GM11168 (cell line): ENCODE measurements around the gene DYRK4.

Source experiments
- in situ Hi-C: fragments of 300-500 bp; cut with MboI; formaldehyde crosslinking; loops from one replicate; pipeline ENCODE4 v1.12.0; 2022; ENCODE audit warnings: low sequenced_read_pairs; ENCODE audit not compliant: unreplicated experiment

DYRK4 gene

DNA sequence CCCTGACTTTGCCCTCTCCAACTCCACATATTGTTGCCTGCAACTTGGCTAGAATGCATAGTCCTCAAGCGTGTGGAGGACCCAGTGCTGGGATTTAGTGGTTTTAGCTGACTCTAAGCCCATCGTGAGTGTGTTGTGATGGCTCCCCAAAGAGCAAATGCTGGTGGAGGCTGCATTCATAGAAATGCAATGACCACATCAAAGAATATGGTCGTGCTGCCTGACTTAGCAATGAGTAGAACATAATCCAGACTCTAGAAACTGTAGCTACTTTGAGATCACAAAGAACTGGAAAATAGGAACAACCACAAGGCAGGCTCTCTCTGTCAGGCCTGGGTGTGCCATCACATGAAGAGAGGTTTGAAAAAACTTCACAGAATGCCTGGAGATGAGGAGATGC, 1.3 kb downstream of the DYRK4 start:
- in situ Hi-C loops, result no loop called here

DNA sequence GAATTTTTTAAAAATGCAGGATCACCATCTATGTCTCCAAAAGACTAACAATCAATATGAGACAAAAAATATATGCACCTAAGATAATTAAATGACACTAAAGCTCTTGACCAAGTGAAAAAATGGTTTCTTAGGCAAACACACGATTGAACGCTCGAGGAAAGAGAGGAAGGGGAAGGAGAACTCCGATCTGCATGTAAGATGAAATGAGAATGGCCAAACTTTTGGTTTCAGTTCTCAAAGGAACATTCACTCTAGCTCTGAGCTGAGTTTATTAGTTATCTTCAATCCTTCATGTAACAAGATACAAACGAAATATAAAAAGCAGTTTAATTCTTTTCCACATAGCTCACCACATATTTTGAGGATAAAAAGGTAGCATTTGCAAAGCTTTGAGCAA, 2.8 kb downstream of the DYRK4 start:
- in situ Hi-C loops, result no loop called here

DNA sequence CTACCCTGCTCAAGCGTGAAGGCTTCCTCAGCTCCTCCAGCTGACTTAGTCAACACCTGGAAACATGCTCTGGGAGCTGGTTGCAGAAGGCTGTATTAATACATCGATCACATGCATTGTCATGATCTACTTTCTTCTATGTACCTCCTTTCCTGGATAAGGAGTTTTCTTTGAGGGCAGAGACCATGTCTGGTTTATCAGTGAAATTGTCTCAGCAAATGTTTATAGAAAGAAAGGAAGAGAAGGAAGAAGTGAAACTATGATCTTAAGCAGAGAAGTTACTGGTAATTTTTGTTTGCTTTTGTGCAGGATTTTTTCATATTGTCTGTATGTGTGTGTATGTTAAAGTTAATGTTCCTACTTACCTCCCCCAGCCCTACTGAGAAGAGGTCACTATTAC, 4.5 kb downstream of the DYRK4 start:
- in situ Hi-C loops, result no loop called here

- in situ Hi-C loops, result no loop called here
Measured at GRCh38 chr12:4567073-4567881, 5.3 kb downstream of the DYRK4 start.

DNA sequence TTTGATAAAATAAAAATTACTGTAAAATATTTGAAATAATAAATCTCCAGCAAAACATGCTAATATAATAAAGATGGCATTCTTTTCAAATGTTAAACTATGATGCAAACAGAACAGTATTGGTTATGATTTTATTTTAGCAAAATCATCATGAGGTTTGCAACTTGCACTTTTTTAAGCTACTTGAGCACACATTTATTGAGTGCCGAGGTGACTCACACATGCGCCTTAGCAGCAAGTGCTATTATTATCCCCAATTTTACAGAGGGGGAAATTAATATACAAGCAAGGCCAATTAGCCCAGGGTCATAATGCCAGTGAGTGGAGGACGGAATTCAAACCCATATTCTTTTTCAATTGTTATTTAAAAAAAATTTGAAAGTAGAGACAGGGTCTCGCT, 7.3 kb downstream of the DYRK4 start:
- in situ Hi-C loops, result no loop called here

GRCh38 chr12:4572680-4573079, 10.7 kb downstream of the DYRK4 start:
- in situ Hi-C loops, result no loop called here

- in situ Hi-C loops, result no loop called here
Measured at GRCh38 chr12:4579305-4580102, 17.5 kb downstream of the DYRK4 start.

- in situ Hi-C loops, result no loop called here
Measured at GRCh38 chr12:4580281-4580688, 18.3 kb downstream of the DYRK4 start.

- in situ Hi-C loops, result no loop called here
Measured at GRCh38 chr12:4584281-4584680, 22.3 kb downstream of the DYRK4 start.

DNA sequence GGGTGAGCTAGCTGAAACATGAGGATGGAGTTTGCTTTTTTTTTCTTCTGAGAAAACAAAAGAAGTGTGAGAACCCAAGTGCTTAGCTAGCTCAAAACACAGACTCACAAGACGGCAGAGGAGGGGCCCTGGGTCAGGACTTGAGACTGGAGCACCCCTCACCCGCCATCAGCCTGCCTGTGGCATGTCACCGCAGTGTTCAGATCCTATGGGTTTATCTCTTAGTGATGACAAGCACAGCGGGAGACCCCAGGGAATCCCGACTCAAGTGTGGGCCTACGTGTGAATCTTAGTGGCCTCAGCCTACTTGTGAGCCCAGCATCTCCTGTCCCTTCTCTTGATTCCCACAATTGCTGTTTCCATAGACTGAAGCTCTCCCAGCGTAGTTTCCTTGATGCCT, 22.9 kb downstream of the DYRK4 start:
- in situ Hi-C loops, result no loop called here

DNA sequence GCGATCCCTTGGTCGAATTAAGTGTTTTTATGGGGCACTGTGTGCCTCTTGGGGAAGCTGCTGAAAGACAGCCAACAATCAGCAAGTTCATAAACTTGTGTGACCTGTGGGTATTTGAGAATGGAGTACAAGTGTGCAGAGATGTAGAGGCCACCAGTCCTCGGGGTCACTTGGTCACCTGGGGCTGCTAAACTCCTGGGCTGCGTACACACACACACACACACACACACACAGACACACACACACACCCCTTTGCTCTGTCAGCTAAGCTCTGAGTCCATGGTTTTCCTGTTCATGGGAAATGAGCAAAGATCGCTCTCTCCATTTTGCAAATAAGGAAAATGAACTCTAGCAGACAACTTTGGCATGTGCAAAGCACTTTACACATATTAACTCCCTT, 24.5 kb downstream of the DYRK4 start:
- in situ Hi-C loops, result no loop called here

DNA sequence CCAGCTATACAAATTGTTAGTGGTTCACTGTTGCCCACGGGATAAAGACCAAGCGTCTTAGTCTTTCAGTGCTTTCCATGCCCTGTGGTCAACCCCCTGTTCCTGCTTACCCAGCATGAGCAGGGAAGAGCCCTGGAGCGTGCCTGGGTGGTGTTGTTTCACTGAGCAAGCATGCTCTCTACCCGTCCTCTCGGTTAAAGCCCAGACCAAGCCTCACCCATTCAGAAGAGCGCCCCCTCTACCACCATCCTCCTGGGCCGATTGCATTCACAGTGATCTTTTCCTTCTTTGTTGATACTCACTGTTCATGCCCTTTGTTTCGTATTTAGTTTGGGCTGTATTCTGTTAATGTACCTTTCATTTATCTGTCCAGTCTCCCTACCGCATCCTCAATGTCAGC, 25.1 kb downstream of the DYRK4 start:
- in situ Hi-C loops, result no loop called here

DNA sequence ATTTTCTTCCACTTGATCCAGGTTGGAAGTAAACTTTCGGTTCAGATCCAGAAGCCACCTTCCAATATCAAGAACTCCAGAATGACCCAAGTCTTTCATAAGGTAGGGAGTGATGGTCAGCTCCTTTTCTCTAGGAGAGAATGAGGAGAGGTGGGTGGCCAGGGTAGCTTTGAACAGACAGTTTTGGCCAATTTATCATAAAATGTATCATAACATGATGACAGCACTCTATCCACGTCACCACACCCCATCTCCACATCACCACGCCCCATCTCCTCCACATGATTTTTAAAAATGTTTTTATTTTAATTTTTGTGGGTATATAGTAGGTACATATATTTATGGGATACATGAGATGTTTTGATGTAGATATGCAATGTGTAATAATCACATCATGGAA, 26.9 kb downstream of the DYRK4 start:
- in situ Hi-C loops, result no loop called here

- in situ Hi-C loops, result no loop called here
Measured at GRCh38 chr12:4589941-4590340, 27.9 kb downstream of the DYRK4 start.

DNA sequence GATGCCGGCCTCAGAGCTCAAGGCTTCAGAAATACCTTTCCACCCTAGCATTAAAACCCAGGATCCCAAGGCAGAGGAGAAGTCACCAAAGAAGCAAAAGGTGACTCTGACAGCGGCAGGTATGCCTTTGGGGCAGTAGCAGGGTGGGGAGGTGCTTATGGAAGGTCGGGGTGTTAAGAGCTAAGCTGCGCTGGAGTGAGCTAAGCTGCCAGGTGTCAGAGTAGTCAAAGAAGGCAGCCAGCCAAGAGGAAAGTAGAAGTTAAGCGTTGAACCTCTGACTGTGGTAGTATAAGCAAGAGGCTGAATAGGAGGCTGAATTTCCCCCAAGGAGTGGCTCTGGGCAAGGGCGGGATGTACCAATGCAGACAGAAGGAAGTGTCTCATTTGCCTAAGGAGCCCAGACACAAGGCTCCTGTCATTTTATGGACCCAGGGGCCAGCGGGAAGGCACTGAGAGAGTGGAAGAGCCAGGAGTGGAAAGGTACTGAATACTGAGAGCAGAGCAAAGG, 29.2 kb downstream of the DYRK4 start:
- in situ Hi-C loops, result no loop called here

- in situ Hi-C loops, result no loop called here
Measured at GRCh38 chr12:4595881-4596280, 33.9 kb downstream of the DYRK4 start.

DNA sequence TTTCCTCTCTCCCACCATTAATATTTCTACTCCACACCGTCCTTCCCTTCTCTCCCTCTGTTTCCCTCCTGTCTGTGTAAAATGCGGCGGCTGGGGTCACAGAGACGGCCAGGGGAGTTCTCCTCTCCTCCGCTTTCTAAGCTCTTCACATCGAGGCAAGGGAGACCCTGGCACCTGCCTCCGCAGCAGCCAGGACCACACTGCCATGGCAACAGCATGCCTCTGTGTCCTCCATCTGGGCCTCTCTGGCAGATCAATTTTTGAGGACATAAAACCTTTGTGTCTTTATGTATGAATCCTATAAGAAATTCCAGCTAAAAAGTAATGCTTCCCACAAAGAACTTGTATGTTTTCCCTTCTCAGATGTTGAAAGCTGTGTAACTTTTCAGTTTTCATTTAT, 41.4 kb downstream of the DYRK4 start:
- in situ Hi-C loops, result no loop called here

DNA sequence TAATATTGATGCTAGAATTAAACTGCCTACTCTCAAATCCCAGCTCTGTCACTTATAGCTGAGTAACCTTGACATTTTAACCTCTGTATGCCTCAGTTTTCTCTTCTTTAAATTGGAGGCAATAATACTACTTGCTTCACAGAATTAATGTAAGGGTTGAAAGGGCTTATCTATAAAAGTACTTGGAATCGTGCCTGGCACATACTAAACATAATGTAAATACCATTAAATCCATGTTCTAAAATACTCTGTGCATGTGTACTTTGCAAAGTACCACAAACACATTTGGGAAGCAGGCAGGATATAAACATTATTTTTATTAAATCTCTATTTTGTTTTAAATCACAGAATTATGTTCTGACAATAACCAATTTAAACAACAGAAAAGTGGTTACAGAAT, 41.9 kb downstream of the DYRK4 start:
- in situ Hi-C loops, result no loop called here

DNA sequence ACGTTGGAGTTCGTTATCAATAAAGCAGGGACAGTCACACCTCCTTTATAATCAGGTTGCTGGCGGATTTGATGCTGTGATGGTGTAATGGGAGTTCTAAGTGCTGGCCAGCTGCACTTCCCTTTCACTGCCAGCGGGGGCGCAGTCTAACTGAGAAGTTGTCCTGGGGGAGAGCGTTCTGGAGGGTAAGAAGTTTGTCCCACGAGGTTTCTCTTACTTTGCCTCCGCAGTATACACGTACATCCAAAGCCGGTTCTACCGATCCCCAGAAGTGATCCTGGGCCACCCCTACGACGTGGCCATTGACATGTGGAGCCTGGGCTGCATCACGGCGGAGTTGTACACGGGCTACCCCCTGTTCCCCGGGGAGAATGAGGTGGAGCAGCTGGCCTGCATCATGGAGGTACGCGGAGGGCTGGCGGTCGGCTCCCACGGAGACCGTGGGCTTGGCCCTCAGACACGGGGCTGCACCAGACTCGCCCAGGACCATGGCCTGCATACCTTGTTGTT, 42.7 kb downstream of the DYRK4 start:
- in situ Hi-C loops, result no loop called here

GRCh38 chr12:4607056-4607455, 45.0 kb downstream of the DYRK4 start:
- in situ Hi-C loops, result no loop called here

- in situ Hi-C loops, result no loop called here
Measured at GRCh38 chr12:4609071-4609470, 47.1 kb downstream of the DYRK4 start.
